Measurements from ENCODE around the gene MR1. TPM values are rescaled to one million over a fixed set of nuclear protein-coding genes. Genes with fewer than 3 reads are reported as not detected.

The MR1 gene
- total RNA-seq, 1 experiment from 2014 or later: 6.6 TPM

GRCh38 chr1:181101581-181102226, 67.9 kb downstream of the MR1 start (continued):
- TF ChIP-seq SIN3A (IDR thresholded peaks at IDR 0.05; ENCODE audit: low read depth) (no peak), SRF (IDR thresholded peaks at IDR 0.05; ENCODE audit: low read depth) (no peak), POLR2A (IDR thresholded peaks at IDR 0.05; ENCODE audit: borderline replicate concordance, extremely low read depth, insufficient read depth, insufficient read length) (no peak), ZFX (IDR thresholded peaks at IDR 0.05) (no peak), EZH2 (IDR thresholded peaks at IDR 0.05) (no peak), SP1 (IDR thresholded peaks at IDR 0.05; ENCODE audit: low read depth) (peak; percentile 13; the same call in 1 of the 2 replicates)

GRCh38 chr1:181102841-181103240, 69.1 kb downstream of the MR1 start:
- Histone ChIP-seq H3K4me3 (replicated peaks in 1 of 2; ENCODE audit: low read depth in 1 of 2, low read length in 2 of 2) (no peak overlapping the region), H2AFZ (ENCODE audit: low read depth, low read length, poor library complexity, severe bottlenecking) (no peak overlapping the region), H3K9me2 (ENCODE audit: insufficient read depth) (no peaks in the 10 kb centered on the region), H3K4me1 (ENCODE audit: control insufficient read depth in 1 of 2, insufficient read depth in 2 of 2, low read length in 2 of 2) (peaks cover 74 to 77% of the 10 kb centered on the region in 2 experiments), H3K36me3 (ENCODE audit: control insufficient read depth in 1 of 2, insufficient read depth in 2 of 2, low read length in 2 of 2) (no peaks in the 10 kb centered on the region), H3K4me2 (ENCODE audit: low read length) (peak overlapping the region; percentile 92), H3K9ac (ENCODE audit: low read length) (peak overlapping the region; percentile 37; the same call in 1 of the 2 replicates), H3K27me3 (ENCODE audit: insufficient read depth, low read length) (no peaks in the 10 kb centered on the region), H4K20me1 (ENCODE audit: insufficient read depth) (no peaks in the 10 kb centered on the region), H3K79me2 (ENCODE audit: insufficient read depth, low read length) (no peaks in the 10 kb centered on the region), H3K27ac (ENCODE audit: low read depth, low read length) (no peak overlapping the region; the same call in 1 of the 2 replicates), H3K9me3 (ENCODE audit: control insufficient read depth in 1 of 2, insufficient read depth in 1 of 2, low read depth in 1 of 2, low read length in 2 of 2) (no peaks in the 10 kb centered on the region)
- POLR2A ChIA-PET: interaction anchor here (0.7 to 3.4 kb wide), 3 partner anchors 12 to 39 kb away, joined by 3 to 11 read pairs (median 3); no protein-coding TSS in a partner anchor
- TF ChIP-seq ZNF274 (IDR thresholded peaks at IDR 0.05; ENCODE audit: low read depth, low read length): no peak
- no peak for TF ChIP-seq FOSL1 (IDR thresholded peaks at IDR 0.05; ENCODE audit: low read depth)
- TF ChIP-seq MAX (IDR thresholded peaks at IDR 0.05): no peak
- no peak for TF ChIP-seq EZH2phosphoT487 (IDR thresholded peaks at IDR 0.05; ENCODE audit: borderline replicate concordance)
- TF ChIP-seq, protein P1, sequence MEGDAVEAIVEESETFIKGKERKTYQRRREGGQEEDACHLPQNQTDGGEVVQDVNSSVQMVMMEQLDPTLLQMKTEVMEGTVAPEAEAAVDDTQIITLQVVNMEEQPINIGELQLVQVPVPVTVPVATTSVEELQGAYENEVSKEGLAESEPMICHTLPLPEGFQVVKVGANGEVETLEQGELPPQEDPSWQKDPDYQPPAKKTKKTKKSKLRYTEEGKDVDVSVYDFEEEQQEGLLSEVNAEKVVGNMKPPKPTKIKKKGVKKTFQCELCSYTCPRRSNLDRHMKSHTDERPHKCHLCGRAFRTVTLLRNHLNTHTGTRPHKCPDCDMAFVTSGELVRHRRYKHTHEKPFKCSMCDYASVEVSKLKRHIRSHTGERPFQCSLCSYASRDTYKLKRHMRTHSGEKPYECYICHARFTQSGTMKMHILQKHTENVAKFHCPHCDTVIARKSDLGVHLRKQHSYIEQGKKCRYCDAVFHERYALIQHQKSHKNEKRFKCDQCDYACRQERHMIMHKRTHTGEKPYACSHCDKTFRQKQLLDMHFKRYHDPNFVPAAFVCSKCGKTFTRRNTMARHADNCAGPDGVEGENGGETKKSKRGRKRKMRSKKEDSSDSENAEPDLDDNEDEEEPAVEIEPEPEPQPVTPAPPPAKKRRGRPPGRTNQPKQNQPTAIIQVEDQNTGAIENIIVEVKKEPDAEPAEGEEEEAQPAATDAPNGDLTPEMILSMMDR (IDR thresholded peaks at IDR 0.05 in 2 of 3, conservative IDR thresholded peaks at IDR 0.05 in 1 of 3; ENCODE audit: borderline replicate concordance in 1 of 3, insufficient read depth in 1 of 3, low read depth in 2 of 3, low read length in 2 of 3): no peak
- no peak for TF ChIP-seq JUND (IDR thresholded peaks at IDR 0.05)
- no peak for TF ChIP-seq ELF1 (IDR thresholded peaks at IDR 0.05; ENCODE audit: borderline replicate concordance, low read depth)
- TF ChIP-seq CBX3 (IDR thresholded peaks at IDR 0.05; ENCODE audit: low read depth): no peak
- no peak for TF ChIP-seq EZH2 (IDR thresholded peaks at IDR 0.05)
- TF ChIP-seq SIN3A (IDR thresholded peaks at IDR 0.05; ENCODE audit: low read depth): no peak
- no peak for TF ChIP-seq POLR2AphosphoS5 (IDR thresholded peaks at IDR 0.05; ENCODE audit: low read depth, low read length)
- intact Hi-C loops (cut with micrococcal nuclease): no loop called here
- CTCF ChIA-PET: interaction anchor here (1.4 kb wide), 1 partner anchor 39 kb away, joined by 4 read pairs; no protein-coding TSS in a partner anchor
- ATAC-seq (no peak), DNase-seq (ENCODE audit: low read depth, low spot score) (no peak)
- no TSS peak for BruUV-seq (replicated peaks)
- RAD21 ChIA-PET (ENCODE audit: low non-redundant PET in 1 of 2, low total read pairs in 2 of 2, uncharacterized antibody in 2 of 2, unreplicated experiment in 2 of 2): interaction anchor here in 1 of 2 experiments (0.9 kb wide), 1 partner anchor 40 kb away, joined by 4 read pairs; no protein-coding TSS in a partner anchor

Data from HCT116 (cell line).